GM21447 (cell line): Measurements from ENCODE around the gene ZNF618.
"Not testable (repeated sequence)": the region's sequence is repeated elsewhere in the genome, so short reads cannot be mapped to it uniquely, and the experiment has no call there.

Experiments
- ATAC-seq: cut with Tn5 transposase; IDR thresholded peaks from one replicate; pipeline ENCODE4 v1.9.1; 2021; ENCODE audit not compliant: unreplicated experiment

ZNF618 gene

GRCh38 chr9:114034196-114034595 lies 158.1 kb downstream of the ZNF618 start:
- no peak for ATAC-seq

GRCh38 chr9:114034661-114035062 lies 158.6 kb downstream of the ZNF618 start:
- ATAC-seq, result no peak

DNA sequence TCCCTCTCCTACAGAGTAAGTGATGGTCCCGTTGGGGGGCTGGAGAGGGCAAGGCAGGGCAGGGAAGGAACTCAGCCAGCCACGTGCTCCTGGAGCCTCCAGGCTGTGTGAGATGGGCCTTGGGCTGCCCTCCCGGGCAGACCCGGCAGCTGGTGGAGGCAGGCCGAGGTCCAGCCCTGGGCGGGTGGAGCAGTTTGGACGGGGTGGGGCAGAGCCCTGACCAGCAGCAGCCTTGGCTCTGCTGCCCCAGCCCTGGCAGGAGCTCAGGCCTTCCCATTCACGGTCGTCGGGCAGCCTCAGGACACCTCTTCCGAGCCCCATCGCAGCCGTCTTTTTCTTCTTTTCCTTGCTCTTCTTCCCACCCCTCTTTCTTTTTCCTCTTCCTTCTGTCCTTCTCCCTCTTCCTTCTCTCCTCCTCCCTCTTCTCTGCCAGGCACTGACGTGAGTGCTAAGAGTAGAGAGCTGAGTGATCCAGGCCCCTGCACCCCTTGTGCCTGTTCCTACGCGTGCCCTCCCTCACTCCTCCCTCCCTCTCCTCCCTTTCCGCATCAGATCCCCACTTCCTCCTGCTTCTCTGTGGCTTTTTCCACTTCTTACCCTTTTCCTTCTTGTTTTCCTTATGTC lies 159.2 kb downstream of the ZNF618 start:
- no peak for ATAC-seq

GRCh38 chr9:114035845-114036801 lies 160.0 kb downstream of the ZNF618 start:
- no peak for ATAC-seq

GRCh38 chr9:114037249-114037648 lies 161.1 kb downstream of the ZNF618 start:
- no peak for ATAC-seq

DNA sequence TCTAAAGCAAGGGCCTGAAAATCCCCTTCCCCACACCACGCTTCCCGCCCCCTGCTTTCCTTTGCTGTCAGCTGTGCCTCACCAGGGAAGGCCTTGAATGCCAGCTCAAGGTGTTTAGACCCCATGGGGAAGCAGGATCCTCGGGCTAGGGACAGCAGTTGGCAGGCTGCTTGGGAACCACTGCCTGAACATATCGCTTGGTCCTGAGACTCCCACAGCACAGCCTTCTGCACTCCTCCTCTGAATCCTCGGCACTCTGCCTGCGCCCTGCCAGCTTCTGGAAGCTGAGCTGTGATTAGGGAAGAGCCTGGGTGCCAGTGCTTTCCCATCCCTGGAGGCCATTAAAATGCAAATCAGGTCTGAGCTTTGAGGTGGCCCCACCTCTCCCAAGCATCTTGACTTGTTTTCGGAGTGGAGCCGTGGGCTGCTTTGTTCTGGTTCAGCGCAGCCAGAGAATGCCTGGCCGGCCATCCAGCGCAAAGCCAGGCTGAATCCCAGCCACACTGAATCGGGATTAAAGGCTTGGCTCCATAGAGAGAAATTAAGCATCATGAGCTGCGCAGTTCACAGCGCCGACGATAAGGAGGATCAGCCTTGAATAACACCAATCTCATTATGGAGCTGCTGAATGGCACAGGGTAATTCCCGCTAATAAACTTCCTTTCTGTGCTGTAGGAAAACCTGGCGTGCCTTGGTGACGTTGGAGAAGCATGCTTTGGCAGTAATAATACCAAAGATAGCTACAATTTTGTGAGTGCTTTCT lies 162.0 kb downstream of the ZNF618 start:
- ATAC-seq, result no peak

- ATAC-seq, result no peak
Observed at GRCh38 chr9:114038724-114039313, 162.7 kb downstream of the ZNF618 start.

GRCh38 chr9:114039484-114039883 lies 163.4 kb downstream of the ZNF618 start:
- ATAC-seq, result no peak

GRCh38 chr9:114043660-114044059 lies 167.6 kb downstream of the ZNF618 start:
- ATAC-seq, result not testable (repeated sequence)

- ATAC-seq, result no peak
Observed at GRCh38 chr9:114046237-114046755, 170.2 kb downstream of the ZNF618 start.

GRCh38 chr9:114046875-114047274 lies 170.8 kb downstream of the ZNF618 start:
- no peak for ATAC-seq

DNA sequence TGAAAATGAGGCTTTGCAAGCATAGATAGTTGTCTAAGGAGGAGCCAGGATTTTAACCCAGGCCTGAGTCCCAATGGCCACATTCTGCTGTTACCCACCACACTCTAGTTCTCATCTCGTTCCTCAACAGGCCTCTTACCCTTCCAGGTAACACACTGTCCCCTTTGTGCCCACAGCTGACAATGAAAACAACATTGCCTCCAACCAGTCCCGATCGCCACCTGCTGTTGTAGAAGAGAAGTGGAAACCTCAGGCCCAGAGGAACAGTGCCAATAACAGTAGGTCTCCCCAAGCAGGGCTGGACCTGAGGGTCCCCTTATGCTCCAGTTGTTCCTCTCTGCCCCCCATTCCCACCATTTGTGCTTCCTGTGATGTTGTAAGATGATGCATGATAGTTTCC lies 171.6 kb downstream of the ZNF618 start:
- no peak for ATAC-seq

GRCh38 chr9:114048533-114049415 lies 172.7 kb downstream of the ZNF618 start:
- no peak for ATAC-seq

- no peak for ATAC-seq
Observed at GRCh38 chr9:114049441-114050225, 173.5 kb downstream of the ZNF618 start.

- ATAC-seq, result no peak
Observed at GRCh38 chr9:114050226-114050568, 174.1 kb downstream of the ZNF618 start.

DNA sequence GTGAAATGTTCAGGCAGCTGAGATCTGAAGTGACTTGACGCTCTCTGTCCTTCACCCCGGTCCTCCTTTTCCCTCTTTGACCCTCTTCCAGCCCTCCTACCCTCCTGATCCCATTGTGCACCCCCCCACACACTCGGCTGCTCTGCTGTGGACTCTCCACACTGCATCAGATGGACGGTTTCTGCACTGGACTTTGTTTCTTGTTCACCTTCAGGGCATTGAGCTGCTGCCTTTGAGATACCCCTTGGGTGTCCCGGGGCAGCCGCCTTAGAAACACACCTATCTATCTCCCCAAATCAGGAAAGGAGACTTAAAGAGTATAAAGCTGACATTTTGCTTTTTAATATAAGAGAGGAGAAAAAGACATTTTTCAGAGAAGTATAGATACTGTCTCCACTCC lies 174.5 kb downstream of the ZNF618 start:
- ATAC-seq, result no peak

- ATAC-seq, result no peak
Observed at GRCh38 chr9:114051281-114051680, 175.2 kb downstream of the ZNF618 start.

DNA sequence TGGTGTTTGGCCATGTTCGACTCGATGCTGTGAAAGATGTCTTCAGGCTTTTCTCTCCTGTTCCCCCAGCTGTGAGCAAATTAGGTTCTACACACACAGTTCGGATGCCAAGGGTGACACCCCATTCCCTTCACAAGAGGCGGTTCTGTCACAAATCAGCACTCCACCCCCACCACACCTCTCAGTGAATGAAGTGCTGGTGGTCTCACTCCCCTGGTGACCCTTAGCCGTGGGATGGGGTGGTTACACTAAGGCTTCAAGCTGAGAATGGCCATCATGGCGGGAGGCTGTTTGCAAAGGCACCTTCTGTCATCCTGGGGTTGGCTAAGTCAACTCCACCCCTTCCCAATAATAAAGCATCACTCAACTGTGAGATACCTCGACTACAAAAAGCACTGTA lies 175.6 kb downstream of the ZNF618 start:
- no peak for ATAC-seq
